Activated CD4-positive, alpha-beta T cell treated with anti-CD3 and anti-CD28 coated beads for 4 hours (primary cell): ENCODE measurements around the gene RALGDS.
"Not testable (repeated sequence)": the region's sequence is repeated elsewhere in the genome, so short reads cannot be mapped to it uniquely, and the experiment has no call there.

ENCODE experiments used
- DNase-seq, 2 donors: peaks; one replicate each; pipeline ENCODE4 v3.0.0-alpha.2; 2020

Gene RALGDS

GRCh38 chr9:133086212-133086860 lies 34.7 kb downstream of the RALGDS start:
- DNase-seq = not testable (repeated sequence)

- DNase-seq = not testable (repeated sequence)
Observed at GRCh38 chr9:133083688-133084087, 37.4 kb downstream of the RALGDS start.

- not testable (repeated sequence) for DNase-seq
Observed at GRCh38 chr9:133081957-133082644, 38.9 kb downstream of the RALGDS start.

GRCh38 chr9:133080786-133081779 lies 40.0 kb downstream of the RALGDS start:
- DNase-seq = not testable (repeated sequence)

- no peak for DNase-seq
Observed at GRCh38 chr9:133080161-133080560, 40.9 kb downstream of the RALGDS start.

GRCh38 chr9:133078486-133078885 lies 42.6 kb downstream of the RALGDS start:
- no peak for DNase-seq

- no peak for DNase-seq
Observed at GRCh38 chr9:133076691-133077090, 44.3 kb downstream of the RALGDS start.

GRCh38 chr9:133075925-133076630 lies 45.0 kb downstream of the RALGDS start:
- DNase-seq = no peak

- no peak for DNase-seq
Observed at GRCh38 chr9:133074111-133074651, 46.9 kb downstream of the RALGDS start.

- DNase-seq = no peak
Observed at GRCh38 chr9:133073086-133074014, 47.7 kb downstream of the RALGDS start.

GRCh38 chr9:133072210-133072609 lies 48.8 kb downstream of the RALGDS start:
- not testable (repeated sequence) for DNase-seq

- DNase-seq = no peak
Observed at GRCh38 chr9:133071484-133072150, 49.4 kb downstream of the RALGDS start.

- not testable (repeated sequence) for DNase-seq
Observed at GRCh38 chr9:133070985-133071384, 50.1 kb downstream of the RALGDS start.

- DNase-seq = not testable (repeated sequence)
Observed at GRCh38 chr9:133070500-133070961, 50.5 kb downstream of the RALGDS start.

- not testable (repeated sequence) for DNase-seq
Observed at GRCh38 chr9:133068431-133068830, 52.6 kb downstream of the RALGDS start.

GRCh38 chr9:133067813-133068212 lies 53.2 kb downstream of the RALGDS start:
- no peak for DNase-seq

GRCh38 chr9:133067006-133067405 lies 54.0 kb downstream of the RALGDS start:
- no peak for DNase-seq

GRCh38 chr9:133066181-133066983 lies 54.7 kb downstream of the RALGDS start:
- DNase-seq = no peak

GRCh38 chr9:133065070-133065388 lies 56.0 kb downstream of the RALGDS start:
- no peak for DNase-seq
